Measurements from ENCODE around the gene FARP2. TPM values are rescaled to one million over a fixed set of nuclear protein-coding genes. Genes with fewer than 3 reads are reported as not detected.
A peak's percentile ranks its signal among the peaks of the same experiment; 100 is the strongest.

FARP2 gene
- total and polyA plus RNA-seq, 2 of the 13 experiments (the other 11 are each of a cell fraction or from before 2014, with no cell fraction given), result 28.0 to 45.4 TPM

GRCh38 chr2:241508240-241509154 is 152.4 kb downstream of the FARP2 start, which contains the start of gene STK25 (continued):
- TF ChIP-seq SMYD3 (CRISPR knock-in tag; IDR thresholded peaks at IDR 0.05) (peak; percentile 98), ZNF691 (CRISPR knock-in tag; IDR thresholded peaks at IDR 0.05; ENCODE audit: borderline replicate concordance, low read depth) (peak; percentile 98), ZBTB8A (CRISPR knock-in tag; IDR thresholded peaks at IDR 0.05; ENCODE audit: borderline replicate concordance, low read depth) (peak; percentile 75; the same call in 1 of the 2 replicates), GTF2F1 (IDR thresholded peaks at IDR 0.05; ENCODE audit: low read length) (no peak; the same call in 1 of the 2 replicates), ZNF180 (CRISPR knock-in tag; IDR thresholded peaks at IDR 0.05; ENCODE audit: borderline replicate concordance, low read depth) (no peak; the same call in 1 of the 2 replicates), ISX (CRISPR knock-in tag; conservative IDR thresholded peaks at IDR 0.05) (no peak; the same call in none of the 2 replicates), ZNF350 (CRISPR knock-in tag; IDR thresholded peaks at IDR 0.05; ENCODE audit: borderline replicate concordance, low read depth) (peak; percentile 67; the same call in 1 of the 2 replicates), ONECUT2 (CRISPR knock-in tag; IDR thresholded peaks at IDR 0.05) (no peak), LRRFIP1 (CRISPR knock-in tag; conservative IDR thresholded peaks at IDR 0.05) (peak; percentile 81; the same call in 1 of the 2 replicates), TEAD2 (CRISPR knock-in tag; IDR thresholded peaks at IDR 0.05) (peak; percentile 94), CBX1 (IDR thresholded peaks at IDR 0.05; ENCODE audit: low read depth) (peak; percentile 59), ZNF883 (CRISPR knock-in tag; IDR thresholded peaks at IDR 0.05; ENCODE audit: not compliant biosample characterization) (peak; percentile 100), E2F5 (CRISPR knock-in tag; conservative IDR thresholded peaks at IDR 0.05) (peak; percentile 91), ZNF362 (CRISPR knock-in tag; IDR thresholded peaks at IDR 0.05; ENCODE audit: borderline replicate concordance) (peak; percentile 76; the same call in 1 of the 2 replicates), UBTF (CRISPR knock-in tag; IDR thresholded peaks at IDR 0.05) (peak; percentile 46; the same call in 1 of the 2 replicates), ATF4 (CRISPR knock-in tag; IDR thresholded peaks at IDR 0.05) (peak in 1 of 2 experiments; percentile 62; a peak in 1 of 4 replicates), THYN1 (CRISPR knock-in tag; IDR thresholded peaks at IDR 0.05; ENCODE audit: borderline replicate concordance, low read depth) (peak; percentile 97; the same call in 1 of the 2 replicates)

Data from HepG2 (cell line).